IMR-90 (cell line): ENCODE results near the gene SOX6. TPM values are rescaled to one million over a fixed set of nuclear protein-coding genes. Genes with fewer than 3 reads are reported as not detected.
A peak's percentile ranks its signal among the peaks of the same experiment; 100 is the strongest.

Experiments used
- ATAC-seq: fragments of 200-7000 bp; cut with Tn5 transposase; 2 replicates; pipeline ENCODE4 v1.9.1; 2020; ENCODE audit warnings: low read depth, mild to moderate bottlenecking, moderate library complexity
- BruUV-seq: library from RNA; stranded (reverse); fragments of 400-500 nt; replicated peaks from 2 replicates; lab custom pipeline; 2021; lab: Mats Ljungman, UMichigan
- CTCF ChIA-PET: fragments of 300-600 bp; formaldehyde crosslinking; extraction: SDS; loops from one replicate; lab custom pipeline; 2021; ENCODE audit warnings: antibody characterized with exemption; lab: Yijun Ruan, JAX
- POLR2A ChIA-PET: fragments of 300-600 bp; sonication (Branson Sonifier 250); formaldehyde crosslinking; loops from one replicate; lab custom pipeline; 2022; ENCODE audit warnings: antibody characterized with exemption; ENCODE audit not compliant: unreplicated experiment; lab: Charles Lee
- DNase-seq: peaks from one replicate; pipeline ENCODE4 v3.0.0; 2013
- H2AFZ ChIP-seq: replicated peaks from 2 replicates; pipeline ENCODE3; 2013; ENCODE audit warnings: low read length, mild to moderate bottlenecking; ENCODE audit not compliant: poor library complexity
- H2AK5ac ChIP-seq: 2 replicates; pipeline ENCODE4 v1.6.1; 2013; ENCODE audit warnings: low read depth, low read length, inconsistent platforms
- H2AK9ac ChIP-seq: replicated peaks from 2 replicates; pipeline ENCODE3; 2013; ENCODE audit warnings: mild to moderate bottlenecking, low read depth, low read length, moderate library complexity; ENCODE audit not compliant: poor library complexity
- H2BK120ac ChIP-seq: 2 replicates; pipeline ENCODE4 v1.6.1; 2013; ENCODE audit warnings: low read depth, low read length, inconsistent platforms
- H2BK15ac ChIP-seq: 3 replicates; pipeline ENCODE4 v1.6.1; 2013; ENCODE audit warnings: low read depth, low read length, inconsistent platforms
- H2BK20ac ChIP-seq: 2 replicates; pipeline ENCODE4 v1.6.1; 2013; ENCODE audit warnings: low read depth, mild to moderate bottlenecking, inconsistent platforms, low read length, moderate library complexity
- H2BK5ac ChIP-seq: 2 replicates; pipeline ENCODE4 v1.6.1; 2013; ENCODE audit warnings: mild to moderate bottlenecking, low read depth, low read length, inconsistent platforms; ENCODE audit not compliant: poor library complexity, severe bottlenecking
- H3K14ac ChIP-seq: replicated peaks from 2 replicates; pipeline ENCODE4 v1.6.1; 2013; ENCODE audit warnings: low read depth, low read length, inconsistent platforms
- H3K18ac ChIP-seq: 2 replicates; pipeline ENCODE4 v1.6.1; 2013; ENCODE audit warnings: low read depth, low read length, control low read depth
- H3K23ac ChIP-seq: 2 replicates; pipeline ENCODE4 v1.6.1; 2013; ENCODE audit warnings: low read depth, low read length, inconsistent platforms
- H3K27ac ChIP-seq: 2 replicates; pipeline ENCODE4 v1.5.1; 2013; ENCODE audit warnings: mild to moderate bottlenecking, control low read depth, low read length; ENCODE audit not compliant: insufficient read depth
- H3K27me3 ChIP-seq: 2 replicates; pipeline ENCODE4 v1.6.1; 2013; ENCODE audit warnings: low read length; ENCODE audit not compliant: control insufficient read depth, insufficient read depth
- H3K36me3 ChIP-seq: 2 replicates; pipeline ENCODE4 v1.6.1; 2013; ENCODE audit warnings: low read length, mixed read lengths; ENCODE audit not compliant: control insufficient read depth, insufficient read depth
- H3K4ac ChIP-seq: 2 replicates; pipeline ENCODE4 v1.6.1; 2013; ENCODE audit warnings: low read depth, low read length, inconsistent platforms
- H3K4me1 ChIP-seq: 2 replicates; pipeline ENCODE4 v1.6.1; 2013; ENCODE audit warnings: low read length, mixed read lengths; ENCODE audit not compliant: control insufficient read depth, insufficient read depth
- H3K4me2 ChIP-seq: 2 replicates; pipeline ENCODE4 v1.6.1; 2013; ENCODE audit warnings: low read depth, mild to moderate bottlenecking, control low read depth, low read length, moderate library complexity
- H3K4me3 ChIP-seq: 2 replicates; pipeline ENCODE4 v1.5.1; 2013; ENCODE audit warnings: low read depth, mild to moderate bottlenecking, control low read depth, low read length, moderate library complexity; ENCODE audit not compliant: insufficient read depth
- H3K56ac ChIP-seq: 2 replicates; pipeline ENCODE4 v1.6.1; 2013; ENCODE audit warnings: low read length, inconsistent platforms; ENCODE audit not compliant: insufficient read depth; ENCODE audit errors: extremely low read depth
- H3K79me1 ChIP-seq, 2 experiments: 2 replicates each; pipeline ENCODE4 v1.6.1; 2013; ENCODE audit warnings: low read length in 2 of 2, inconsistent platforms in 1 of 2, low read depth in 1 of 2
- H3K9ac ChIP-seq: 2 replicates; pipeline ENCODE4 v1.6.1; 2013; ENCODE audit warnings: low read depth, low read length, control low read depth
- H3K9me1 ChIP-seq: 2 replicates; pipeline ENCODE4 v1.6.1; 2013; ENCODE audit warnings: low read length, inconsistent platforms; ENCODE audit not compliant: insufficient read depth
- H3K9me3 ChIP-seq: 2 replicates; pipeline ENCODE4 v1.6.1; 2013; ENCODE audit warnings: low read length; ENCODE audit not compliant: control insufficient read depth, insufficient read depth
- H4K20me1 ChIP-seq: 2 replicates; pipeline ENCODE4 v1.6.1; 2013; ENCODE audit warnings: low read length, inconsistent platforms; ENCODE audit not compliant: insufficient read depth
- H4K5ac ChIP-seq: 2 replicates; pipeline ENCODE4 v1.6.1; 2013; ENCODE audit warnings: mild to moderate bottlenecking, low read depth, low read length, control low read depth
- H4K8ac ChIP-seq, 2 experiments: 2 replicates each; pipeline ENCODE4 v1.6.1; 2013; ENCODE audit warnings: low read depth in 2 of 2, low read length in 2 of 2, control low read depth in 1 of 2, inconsistent platforms in 1 of 2
- H4K91ac ChIP-seq: 2 replicates; pipeline ENCODE4 v1.6.1; 2013; ENCODE audit warnings: low read depth, low read length, inconsistent platforms; ENCODE audit not compliant: insufficient read depth
- FOS ChIP-seq: fragments of 150-350 bp; IDR thresholded peaks from 2 replicates; pipeline ENCODE4 v1.6.1; 2016; ENCODE audit warnings: low read depth, low read length
- WGBS, 2 experiments: methylation state at CpG; one replicate each; pipeline versions ENCODE4 v1.1.5 to v1.1.7; 2013; ENCODE audit warnings: missing lambda C conversion rate in 2 of 2; ENCODE audit not compliant: insufficient read length in 1 of 2; ENCODE audit errors: extremely low coverage in 2 of 2; 5-methylcytosine and 5-hydroxymethylcytosine counted together
- dilution Hi-C: fragments of 300-500 bp; cut with HindIII; formaldehyde crosslinking; loops from one replicate; pipeline ENCODE4 v1.14.3; 2018; ENCODE audit warnings: low sequenced_read_pairs; ENCODE audit not compliant: unreplicated experiment
- in situ Hi-C: fragments of 300-500 bp; cut with MboI; formaldehyde crosslinking; loops from 3 replicates; pipeline ENCODE4 v1.14.3; 2019; ENCODE audit warnings: low sequenced_read_pairs, inconsistent platforms, mixed read lengths
- intact Hi-C: fragments of 100-400 bp; cut with micrococcal nuclease; formaldehyde crosslinking; loops from 2 replicates; pipeline ENCODE4 v1.10.0; 2022
- polyA plus RNA-seq, 3 experiments: library from polyadenylated mRNA; depleted of rRNA; stranded (reverse); fragments of >200 nt; gene quantifications; 2 replicates each; pipeline ENCODE4 v1.2.3, GENCODE V29; 2012; ENCODE audit warnings: low replicate concordance in 1 of 3
- total RNA-seq: library from RNA; depleted of rRNA; stranded (reverse); fragments of >200 nt; gene quantifications from 2 replicates; pipeline ENCODE4 v1.2.3, GENCODE V29; 2012

SOX6 gene
- total and polyA plus RNA-seq, 2 of the 4 experiments (the other 2 are of a cell fraction), result 1.7 to 7.7 TPM

GRCh38 chr11:15938983-15939382 is 417.4 kb downstream of the SOX6 start:
- intact Hi-C loops (no loop called here), in situ Hi-C loops (no loop called here), dilution Hi-C loops (no loop called here)
- H2BK5ac ChIP-seq, result no peak overlapping the region
- H3K18ac ChIP-seq, result peak overlapping the region; percentile 13; the same call in 1 of the 2 replicates
- H4K5ac ChIP-seq, result no peak overlapping the region
- no peak overlapping the region for H3K14ac ChIP-seq
- H3K4me2 ChIP-seq, result no peak overlapping the region
- ChIA-PET POLR2A (no interaction called here), CTCF (interaction anchor here (0.5 to 1.1 kb wide), 2 partner anchors 63 to 193 kb away, joined by 3 to 4 read pairs; no protein-coding TSS in a partner anchor)
- H2AFZ ChIP-seq, result no peak overlapping the region
- H3K4me1 ChIP-seq, result peaks cover 10% of the 10 kb centered on the region
- H2AK5ac ChIP-seq, result peak overlapping the region; percentile 45; the same call in 1 of the 2 replicates
- H4K20me1 ChIP-seq, result no peaks in the 10 kb centered on the region
- H3K27me3 ChIP-seq, result no peaks in the 10 kb centered on the region
- H3K4me3 ChIP-seq, result no peak overlapping the region
- H3K27ac ChIP-seq, result no peak overlapping the region
- peak overlapping the region; percentile 2; the same call in 2 of the 3 replicates for H2BK15ac ChIP-seq
- H2BK120ac ChIP-seq, result peak overlapping the region; percentile 83
- H4K8ac ChIP-seq, result no peak overlapping the region
- peak overlapping the region; percentile 59 for H2BK20ac ChIP-seq
- DNase-seq (no peak), ATAC-seq (no peak)
- peaks cover 10% of the 10 kb centered on the region; the same call in 1 of the 2 replicates for H3K9me1 ChIP-seq
- no peak overlapping the region for H3K9ac ChIP-seq
- peak overlapping the region; percentile 86 for H3K4ac ChIP-seq
- H2AK9ac ChIP-seq, result no peak overlapping the region
- H3K36me3 ChIP-seq, result no peaks in the 10 kb centered on the region
- no peak overlapping the region for H3K56ac ChIP-seq
- H3K23ac ChIP-seq, result peak overlapping the region; percentile 26; the same call in 1 of the 2 replicates
- H3K9me3 ChIP-seq, result no peaks in the 10 kb centered on the region
- peak overlapping the region; percentile 76; the same call in 1 of the 2 replicates for H4K91ac ChIP-seq
- WGBS, 2 experiments, result no CpG with 5 or more reads among the region's 1 CpG
- BruUV-seq, result no TSS peak
- TF ChIP-seq FOS, result no peak
- H3K79me1 ChIP-seq, result no peaks in the 10 kb centered on the region
